Esophagus muscularis mucosa (tissue), 4 donors: ENCODE results near the gene GCNA. TPM values are rescaled to one million over a fixed set of nuclear protein-coding genes. Genes with fewer than 3 reads are reported as not detected.
A peak's percentile ranks its signal among the peaks of the same experiment; 100 is the strongest.

Experiments used
- DNase-seq: peaks from one replicate; pipeline ENCODE4 v3.0.0-alpha.2; 2017; ENCODE audit errors: extremely low spot score
- H3K27ac ChIP-seq, 4 donors: fragments of 200-600 bp; sonication (generic); replicated peaks in 1 of 4; 1 replicate in 3 of 4; 2 replicates in 1 of 4; pipeline ENCODE4 v1.5.1; 2016 to 2019; ENCODE audit warnings: mild to moderate bottlenecking in 1 of 4
- H3K27me3 ChIP-seq, 4 donors: fragments of 200-600 bp; sonication (generic); one replicate each; pipeline versions ENCODE4 v1.5.1 to v1.6.0; 2016 to 2019
- H3K36me3 ChIP-seq, 4 donors: fragments of 200-600 bp; sonication (generic); one replicate each; pipeline ENCODE4 v1.5.1; 2016 to 2019
- H3K4me1 ChIP-seq, 4 donors: fragments of 200-600 bp; sonication (generic); one replicate each; pipeline ENCODE4 v1.5.1; 2016 to 2019
- H3K4me3 ChIP-seq, 4 donors: fragments of 200-600 bp; sonication (generic); 1 replicate in 2 of 4; 2 replicates in 2 of 4; pipeline ENCODE4 v1.5.1; 2016 to 2019; ENCODE audit warnings: mild to moderate bottlenecking in 4 of 4, moderate library complexity in 1 of 4
- H3K9me3 ChIP-seq, 4 donors: fragments of 200-600 bp; sonication (generic); 1 replicate in 3 of 4; 2 replicates in 1 of 4; pipeline ENCODE4 v1.5.1; 2016 to 2019
- EP300 ChIP-seq: sonication (generic); formaldehyde crosslinking; IDR thresholded peaks from one replicate; pipeline ENCODE4 v1.6.1; 2017; ENCODE audit warnings: antibody characterized with exemption
- POLR2A ChIP-seq: fragments of 450-650 bp; IDR thresholded peaks from one replicate; pipeline ENCODE4 v1.6.1; 2017; ENCODE audit warnings: antibody characterized with exemption, moderate library complexity, mild to moderate bottlenecking, low read depth
- POLR2AphosphoS5 ChIP-seq, 2 donors: sonication (generic); formaldehyde crosslinking; IDR thresholded peaks; one replicate each; pipeline ENCODE4 v1.6.1; 2017; ENCODE audit warnings: antibody characterized with exemption in 2 of 2
- WGBS: methylation state at CpG from one replicate; pipeline ENCODE4 v1.1.5; 2018; 5-methylcytosine and 5-hydroxymethylcytosine counted together
- intact Hi-C: fragments of 100-400 bp; cut with DNase I; formaldehyde crosslinking; loops from one replicate; pipeline ENCODE4 v1.15.1; 2023
- total RNA-seq, 4 donors: library from RNA; depleted of rRNA; stranded (reverse); fragments of >200 nt; gene quantifications; one replicate each; pipeline versions ENCODE4 v1.1.0 to v1.2.1, GENCODE V29; 2016
- TF ChIP-seq, protein P1 (sequence below), 3 experiments: fragments of 200-600 bp in 2 of 3; fragments of 450-650 bp in 1 of 3; sonication (generic) in 2 of 3; IDR thresholded peaks; one replicate each; pipeline ENCODE4 v1.5.1; 2017 to 2019; ENCODE audit warnings: antibody characterized with exemption in 3 of 3, mild to moderate bottlenecking in 2 of 3, moderate library complexity in 1 of 3

The GCNA gene
- total RNA-seq, 4 donors from 2014 or later = 0.65 to 2.9 (median 1.2) TPM

DNA sequence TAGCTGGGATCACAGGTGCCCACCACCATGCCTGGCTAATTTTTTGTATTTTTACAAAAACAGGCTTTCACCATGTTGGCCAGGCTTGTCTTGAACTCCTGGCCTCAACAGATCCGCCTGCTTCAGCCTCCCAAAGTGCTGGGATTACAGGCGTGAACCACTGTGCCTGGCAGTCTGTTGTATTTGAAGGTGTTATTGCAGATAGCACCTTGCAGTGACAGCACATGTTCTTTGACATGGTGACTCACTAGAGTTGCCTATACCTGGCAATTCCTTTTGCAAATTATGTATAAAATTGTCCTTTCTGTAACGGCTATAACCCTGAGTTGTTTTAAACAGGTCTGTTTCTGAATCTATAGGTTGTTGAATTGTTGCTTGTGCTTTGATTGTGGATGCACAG is 37.4 kb upstream of the GCNA start:
- intact Hi-C loops = no loop called here
- WGBS = 54% methylated on average over 3 of the region's 3 CpGs
- TF ChIP-seq, protein P1, sequence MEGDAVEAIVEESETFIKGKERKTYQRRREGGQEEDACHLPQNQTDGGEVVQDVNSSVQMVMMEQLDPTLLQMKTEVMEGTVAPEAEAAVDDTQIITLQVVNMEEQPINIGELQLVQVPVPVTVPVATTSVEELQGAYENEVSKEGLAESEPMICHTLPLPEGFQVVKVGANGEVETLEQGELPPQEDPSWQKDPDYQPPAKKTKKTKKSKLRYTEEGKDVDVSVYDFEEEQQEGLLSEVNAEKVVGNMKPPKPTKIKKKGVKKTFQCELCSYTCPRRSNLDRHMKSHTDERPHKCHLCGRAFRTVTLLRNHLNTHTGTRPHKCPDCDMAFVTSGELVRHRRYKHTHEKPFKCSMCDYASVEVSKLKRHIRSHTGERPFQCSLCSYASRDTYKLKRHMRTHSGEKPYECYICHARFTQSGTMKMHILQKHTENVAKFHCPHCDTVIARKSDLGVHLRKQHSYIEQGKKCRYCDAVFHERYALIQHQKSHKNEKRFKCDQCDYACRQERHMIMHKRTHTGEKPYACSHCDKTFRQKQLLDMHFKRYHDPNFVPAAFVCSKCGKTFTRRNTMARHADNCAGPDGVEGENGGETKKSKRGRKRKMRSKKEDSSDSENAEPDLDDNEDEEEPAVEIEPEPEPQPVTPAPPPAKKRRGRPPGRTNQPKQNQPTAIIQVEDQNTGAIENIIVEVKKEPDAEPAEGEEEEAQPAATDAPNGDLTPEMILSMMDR (IDR thresholded peaks at IDR 0.05) = no peak
- no peak for TF ChIP-seq POLR2AphosphoS5 (IDR thresholded peaks at IDR 0.05)
- no peak for TF ChIP-seq EP300
- TF ChIP-seq POLR2A = no peak
- peaks cover 0 to 14% (median 5%) of the 10 kb centered on the region in 4 donors for H3K36me3 ChIP-seq
- no peaks in the 10 kb centered on the region for H3K27me3 ChIP-seq
- no peak overlapping the region for H3K27ac ChIP-seq
- H3K4me3 ChIP-seq = no peak overlapping the region
- no peaks in the 10 kb centered on the region for H3K9me3 ChIP-seq
- DNase-seq = no peak
- H3K4me1 ChIP-seq = peaks cover 15 to 86% (median 77%) of the 10 kb centered on the region in 4 donors

DNA sequence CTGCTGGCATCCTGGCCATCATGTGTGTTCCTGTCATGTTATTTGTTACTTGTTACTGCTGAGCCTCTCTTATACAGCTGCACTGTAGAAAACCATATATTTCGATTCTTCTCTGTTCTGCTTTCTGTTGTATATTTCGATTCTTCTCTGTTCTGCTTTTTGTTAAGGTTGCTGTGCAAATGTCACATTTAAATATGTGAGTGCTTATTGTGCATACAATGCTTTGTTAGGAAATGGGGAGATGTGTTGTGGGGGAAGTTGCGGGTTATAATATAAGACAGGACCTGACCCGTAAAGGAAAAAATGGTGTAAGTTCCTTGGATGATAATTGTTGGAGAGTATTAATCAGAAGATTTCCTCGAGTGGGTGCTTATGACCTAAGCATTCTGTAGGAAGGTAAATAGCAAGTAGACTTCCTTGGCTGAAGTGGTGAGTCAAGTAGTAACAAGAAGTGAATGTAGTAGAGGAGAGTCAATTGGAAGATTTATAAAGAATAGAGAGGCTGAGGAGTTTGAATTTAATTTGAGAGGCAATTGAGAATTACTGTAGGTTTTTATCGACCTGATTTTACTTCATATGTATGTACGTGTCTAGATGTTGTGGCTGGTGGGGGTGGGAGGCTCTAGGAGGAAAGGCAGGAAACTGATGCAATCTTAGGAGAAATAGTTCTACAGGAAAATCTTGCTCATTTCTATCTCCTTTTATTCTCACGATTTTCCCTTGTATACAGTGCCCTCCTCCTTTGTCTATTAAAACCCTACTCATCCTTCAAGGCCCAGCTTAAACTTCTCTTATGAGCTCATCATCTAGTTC is 36.8 kb upstream of the GCNA start:
- H3K36me3 ChIP-seq = peaks cover 0 to 16% (median 8%) of the 10 kb centered on the region in 4 donors
- no peak overlapping the region for H3K4me3 ChIP-seq
- WGBS = 45% methylated on average over 8 of the region's 8 CpGs
- TF ChIP-seq POLR2A = no peak
- no peak for TF ChIP-seq EP300
- TF ChIP-seq POLR2AphosphoS5 (IDR thresholded peaks at IDR 0.05) = no peak
- TF ChIP-seq, protein P1 (IDR thresholded peaks at IDR 0.05) = no peak
- H3K9me3 ChIP-seq = no peaks in the 10 kb centered on the region
- no peaks in the 10 kb centered on the region for H3K27me3 ChIP-seq
- intact Hi-C loops = no loop called here
- H3K27ac ChIP-seq = peak overlapping the region in 1 of 4 donors; percentile 7
- no peak for DNase-seq
- peaks cover 17 to 81% (median 72%) of the 10 kb centered on the region in 4 donors for H3K4me1 ChIP-seq

DNA sequence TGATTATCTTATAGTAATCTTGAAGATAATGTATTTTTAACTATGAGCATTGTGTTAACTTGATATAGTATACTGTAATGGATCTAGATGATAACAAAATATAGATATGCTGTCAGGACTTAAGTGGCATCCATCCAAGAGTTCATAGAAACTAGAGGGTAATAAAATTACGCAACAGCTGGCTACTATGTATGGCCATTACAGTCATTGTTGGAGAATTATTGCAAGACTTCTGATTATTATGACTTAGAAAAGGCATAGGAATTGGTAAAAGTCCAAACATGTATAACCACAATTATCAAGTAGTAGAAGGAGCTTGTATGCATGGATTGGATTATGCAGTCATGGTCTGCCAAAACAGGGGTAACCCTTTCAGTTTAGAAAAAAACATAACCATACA is 35.8 kb upstream of the GCNA start:
- WGBS = 57% methylated on average over 1 of the region's 1 CpG
- H3K27me3 ChIP-seq = no peaks in the 10 kb centered on the region
- H3K4me1 ChIP-seq = peaks cover 17 to 71% (median 64%) of the 10 kb centered on the region in 4 donors
- H3K9me3 ChIP-seq = no peaks in the 10 kb centered on the region
- intact Hi-C loops = no loop called here
- DNase-seq = no peak
- peaks cover 1 to 26% (median 16%) of the 10 kb centered on the region in 4 donors for H3K36me3 ChIP-seq
- H3K4me3 ChIP-seq = no peak overlapping the region
- no peak overlapping the region for H3K27ac ChIP-seq
- TF ChIP-seq POLR2AphosphoS5 (IDR thresholded peaks at IDR 0.05) (no peak), EP300 (no peak), POLR2A (no peak)
- TF ChIP-seq, protein P1 (IDR thresholded peaks at IDR 0.05) = no peak

DNA sequence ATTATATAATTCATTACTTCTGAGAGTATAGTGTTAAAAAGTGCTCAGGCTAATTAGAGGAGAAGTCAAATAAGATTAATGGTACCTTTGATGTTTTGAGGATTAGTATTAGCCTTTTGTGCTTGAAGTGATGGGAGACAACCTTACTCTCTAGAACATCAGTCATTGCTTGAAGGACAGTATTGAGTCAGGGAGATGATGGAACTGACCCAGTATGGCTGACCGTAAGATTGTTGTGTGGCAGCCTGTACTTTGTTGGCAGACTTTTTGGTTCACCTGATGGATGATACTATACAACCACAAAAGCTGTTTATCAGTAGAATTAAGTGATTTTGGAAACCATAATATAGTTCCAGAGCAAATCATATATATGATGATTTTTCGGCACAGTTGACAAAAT is 35.4 kb upstream of the GCNA start:
- TF ChIP-seq POLR2AphosphoS5 (IDR thresholded peaks at IDR 0.05) = no peak
- no peak for TF ChIP-seq POLR2A
- TF ChIP-seq, protein P1 (IDR thresholded peaks at IDR 0.05) = no peak
- TF ChIP-seq EP300 = no peak
- 81% methylated on average over 2 of the region's 2 CpGs for WGBS
- H3K27me3 ChIP-seq = no peaks in the 10 kb centered on the region
- H3K4me3 ChIP-seq = no peak overlapping the region
- H3K36me3 ChIP-seq = peaks cover 4 to 30% (median 19%) of the 10 kb centered on the region in 4 donors
- peaks cover 17 to 67% (median 59%) of the 10 kb centered on the region in 4 donors for H3K4me1 ChIP-seq
- intact Hi-C loops = no loop called here
- no peak for DNase-seq
- peak overlapping the region in 2 of 4 donors; percentile 14 to 38 for H3K27ac ChIP-seq
- no peaks in the 10 kb centered on the region for H3K9me3 ChIP-seq
